ENCODE measurements around the gene FES. TPM values are rescaled to one million over a fixed set of nuclear protein-coding genes. Genes with fewer than 3 reads are reported as not detected.
A peak's percentile ranks its signal among the peaks of the same experiment; 100 is the strongest.
"Not testable (repeated sequence)": the region's sequence is repeated elsewhere in the genome, so short reads cannot be mapped to it uniquely, and the experiment has no call there.

The FES gene
- total RNA-seq, 2 donors from 2014 or later = 9.3 to 14.9 TPM

- no peak for DNase-seq (ENCODE audit: low spot score)
- Histone ChIP-seq H3K36me3 (peaks cover 54% of the 10 kb centered on the region), H3K27ac (no peak overlapping the region), H3K27me3 (no peaks in the 10 kb centered on the region), H3K4me3 (no peak overlapping the region), H3K4me1 (peaks cover 0 to 50% of the 10 kb centered on the region in 2 donors), H3K9me3 (no peaks in the 10 kb centered on the region)
- TF ChIP-seq, protein P1, sequence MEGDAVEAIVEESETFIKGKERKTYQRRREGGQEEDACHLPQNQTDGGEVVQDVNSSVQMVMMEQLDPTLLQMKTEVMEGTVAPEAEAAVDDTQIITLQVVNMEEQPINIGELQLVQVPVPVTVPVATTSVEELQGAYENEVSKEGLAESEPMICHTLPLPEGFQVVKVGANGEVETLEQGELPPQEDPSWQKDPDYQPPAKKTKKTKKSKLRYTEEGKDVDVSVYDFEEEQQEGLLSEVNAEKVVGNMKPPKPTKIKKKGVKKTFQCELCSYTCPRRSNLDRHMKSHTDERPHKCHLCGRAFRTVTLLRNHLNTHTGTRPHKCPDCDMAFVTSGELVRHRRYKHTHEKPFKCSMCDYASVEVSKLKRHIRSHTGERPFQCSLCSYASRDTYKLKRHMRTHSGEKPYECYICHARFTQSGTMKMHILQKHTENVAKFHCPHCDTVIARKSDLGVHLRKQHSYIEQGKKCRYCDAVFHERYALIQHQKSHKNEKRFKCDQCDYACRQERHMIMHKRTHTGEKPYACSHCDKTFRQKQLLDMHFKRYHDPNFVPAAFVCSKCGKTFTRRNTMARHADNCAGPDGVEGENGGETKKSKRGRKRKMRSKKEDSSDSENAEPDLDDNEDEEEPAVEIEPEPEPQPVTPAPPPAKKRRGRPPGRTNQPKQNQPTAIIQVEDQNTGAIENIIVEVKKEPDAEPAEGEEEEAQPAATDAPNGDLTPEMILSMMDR (IDR thresholded peaks at IDR 0.05) = no peak
Measured at GRCh38 chr15:90905306-90906180, 21.2 kb downstream of the FES start.

DNA sequence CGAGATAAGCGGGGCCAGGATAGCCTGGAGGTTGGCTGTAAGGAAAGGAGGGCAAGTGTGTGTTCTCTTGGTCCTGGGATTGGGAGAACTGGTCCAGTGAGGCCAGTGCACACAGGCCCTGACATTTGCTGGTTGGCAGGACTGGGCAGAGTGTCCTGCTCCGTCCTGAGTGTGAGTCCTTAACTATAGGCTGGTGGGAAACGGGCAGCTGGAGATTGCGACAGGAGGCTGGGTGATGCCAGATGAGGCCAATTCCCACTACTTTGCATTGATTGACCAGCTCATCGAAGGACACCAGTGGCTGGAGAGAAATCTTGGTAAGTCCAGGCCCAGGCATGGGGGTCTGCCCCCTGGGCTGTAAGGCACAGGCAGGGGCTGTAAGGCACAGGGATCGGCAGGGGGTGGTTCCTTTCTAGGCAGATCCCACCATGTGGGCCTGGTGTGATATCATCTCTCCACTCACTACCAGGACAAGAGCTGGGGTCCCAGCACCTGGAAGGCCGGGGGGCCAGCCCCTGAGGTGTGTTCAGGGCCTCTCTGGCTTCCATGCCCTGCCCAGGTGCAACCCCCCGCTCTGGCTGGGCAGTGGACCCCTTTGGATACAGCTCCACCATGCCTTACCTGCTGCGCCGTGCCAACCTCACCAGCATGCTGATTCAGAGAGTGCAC lies 22.0 kb downstream of the FES start:
- TF ChIP-seq, protein P1 (IDR thresholded peaks at IDR 0.05) = no peak
- Histone ChIP-seq H3K9me3 (no peaks in the 10 kb centered on the region), H3K36me3 (peaks cover 62% of the 10 kb centered on the region), H3K4me3 (no peak overlapping the region), H3K27me3 (no peaks in the 10 kb centered on the region), H3K27ac (peak overlapping the region; percentile 70 to 91), H3K4me1 (peaks cover 0 to 50% of the 10 kb centered on the region in 2 donors)
- no peak for DNase-seq (ENCODE audit: low spot score)

DNA sequence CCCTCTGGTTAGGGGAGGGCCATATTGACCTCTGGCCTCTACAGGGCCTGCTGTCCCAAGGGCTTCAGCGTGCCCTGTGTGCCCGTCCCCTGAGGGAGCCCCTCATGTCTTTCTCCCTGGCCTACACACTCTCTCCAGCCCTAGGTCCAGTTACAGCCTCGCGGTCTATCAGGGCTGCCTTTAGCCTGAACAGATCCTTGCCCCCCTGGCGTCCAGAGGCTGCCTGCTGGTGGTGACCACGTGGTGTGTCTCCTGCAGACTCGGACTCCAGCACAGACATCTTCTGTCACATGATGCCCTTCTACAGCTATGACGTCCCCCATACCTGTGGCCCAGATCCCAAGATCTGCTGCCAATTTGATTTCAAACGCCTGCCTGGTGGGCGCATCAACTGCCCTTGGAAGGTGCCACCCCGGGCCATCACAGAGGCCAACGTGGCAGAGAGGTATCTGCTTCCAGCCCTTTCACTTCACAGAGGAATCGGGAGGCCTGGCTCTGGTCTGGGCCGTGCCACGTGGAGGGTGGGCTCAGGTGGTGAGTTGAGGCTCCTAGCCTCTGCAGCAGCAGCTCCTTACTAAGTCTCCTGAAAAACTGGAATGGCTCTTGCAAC lies 22.9 kb downstream of the FES start:
- Histone ChIP-seq H3K27me3 (no peaks in the 10 kb centered on the region), H3K9me3 (no peaks in the 10 kb centered on the region), H3K27ac (peak overlapping the region; percentile 70 to 91), H3K4me1 (peaks cover 0 to 43% of the 10 kb centered on the region in 2 donors), H3K4me3 (no peak overlapping the region), H3K36me3 (peaks cover 70% of the 10 kb centered on the region)
- no peak for DNase-seq (ENCODE audit: low spot score)
- TF ChIP-seq, protein P1 (IDR thresholded peaks at IDR 0.05) = no peak

- TF ChIP-seq, protein P1 (IDR thresholded peaks at IDR 0.05) = no peak
Measured at GRCh38 chr15:90907838-90908507, 23.7 kb downstream of the FES start.

DNA sequence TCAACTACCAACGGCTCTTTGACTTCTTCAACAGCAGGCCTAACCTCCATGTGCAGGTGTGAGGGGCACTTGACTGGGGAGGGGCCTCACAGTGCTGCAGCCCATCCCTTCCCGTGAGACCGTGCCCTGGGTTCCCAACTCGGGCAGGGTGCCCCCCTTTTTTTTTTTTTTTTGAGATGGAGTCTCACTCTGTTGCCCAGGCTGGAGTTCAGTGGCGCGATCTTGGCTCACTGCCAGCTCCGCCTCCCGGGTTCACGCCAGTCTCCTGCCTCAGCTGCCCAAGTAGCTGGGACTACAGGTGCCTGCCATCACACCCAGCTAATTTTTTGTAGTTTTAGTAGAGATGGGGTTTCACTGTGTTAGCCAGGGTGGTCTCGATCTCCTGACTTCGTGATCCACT lies 25.1 kb downstream of the FES start:
- not testable (repeated sequence) for H3K9me3 ChIP-seq; H3K27me3 ChIP-seq; H3K4me3 ChIP-seq; DNase-seq (ENCODE audit: low spot score)
- Histone ChIP-seq H3K27ac (peak overlapping the region in 1 of 2 donors; percentile 91), H3K4me1 (peaks cover 0 to 31% of the 10 kb centered on the region in 2 donors), H3K36me3 (peaks cover 93% of the 10 kb centered on the region)

More at GRCh38 chr15:90907838-90908507, 23.7 kb downstream of the FES start:
- peaks cover 0 to 43% of the 10 kb centered on the region in 2 donors for H3K4me1 ChIP-seq
- no peaks in the 10 kb centered on the region for H3K27me3 ChIP-seq
- DNase-seq (ENCODE audit: low spot score) = no peak
- H3K27ac ChIP-seq = peak overlapping the region; percentile 70 to 91
- no peak overlapping the region for H3K4me3 ChIP-seq
- no peaks in the 10 kb centered on the region for H3K9me3 ChIP-seq
- peaks cover 78% of the 10 kb centered on the region for H3K36me3 ChIP-seq
